ENCODE data around the gene KDM3A. TPM values are rescaled to one million over a fixed set of nuclear protein-coding genes. Genes with fewer than 3 reads are reported as not detected.
A peak's percentile ranks its signal among the peaks of the same experiment; 100 is the strongest.

The KDM3A gene
- total RNA-seq, 4 donors from 2014 or later: 39.9 to 62.1 (median 52.0) TPM

- Histone ChIP-seq H3K27ac (no peak overlapping the region), H3K4me3 (no peak overlapping the region), H3K4me1 (peaks cover 3 to 75% (median 35%) of the 10 kb centered on the region in 4 donors)
Measured at GRCh38 chr2:86446060-86446459, 4.9 kb downstream of the KDM3A start.

GRCh38 chr2:86453836-86454235 is 12.7 kb downstream of the KDM3A start:
- WGBS, 2 donors: 12 to 13% methylated on average over 2 of the region's 2 CpGs
- peak; percentile 28 to 70 for DNase-seq (ENCODE audit: low spot score in 2 of 2)

More at GRCh38 chr2:86446060-86446459, 4.9 kb downstream of the KDM3A start:
- WGBS, 2 donors: 92 to 98% methylated on average over 2 of the region's 2 CpGs
- Histone ChIP-seq H3K9me3 (no peaks in the 10 kb centered on the region), H3K36me3 (peaks cover 0 to 13% (median 2%) of the 10 kb centered on the region in 3 donors), H3K27me3 (no peaks in the 10 kb centered on the region)
- TF ChIP-seq EP300 (IDR thresholded peaks at IDR 0.05): no peak
- no peak for TF ChIP-seq CTCF (IDR thresholded peaks at IDR 0.05)
- TF ChIP-seq POLR2A (IDR thresholded peaks at IDR 0.05): no peak
- DNase-seq (ENCODE audit: low spot score in 2 of 2): no peak

GRCh38 chr2:86454238-86454637 is 13.1 kb downstream of the KDM3A start:
- no peak for DNase-seq (ENCODE audit: low spot score in 2 of 2)
- no peaks in the 10 kb centered on the region for H3K27me3 ChIP-seq
- no peaks in the 10 kb centered on the region for H3K9me3 ChIP-seq
- no peak overlapping the region for H3K4me3 ChIP-seq
- peaks cover 0 to 48% (median 21%) of the 10 kb centered on the region in 4 donors for H3K4me1 ChIP-seq
- peak overlapping the region in 3 of 4 donors; percentile 60 to 79 (median 75) for H3K27ac ChIP-seq
- no peak for TF ChIP-seq CTCF (IDR thresholded peaks at IDR 0.05)
- TF ChIP-seq POLR2A (IDR thresholded peaks at IDR 0.05): no peak
- TF ChIP-seq EP300 (IDR thresholded peaks at IDR 0.05): no peak
- peaks cover 0 to 78% (median 13%) of the 10 kb centered on the region in 3 donors for H3K36me3 ChIP-seq

More at GRCh38 chr2:86453836-86454235, 12.7 kb downstream of the KDM3A start:
- Histone ChIP-seq H3K9me3 (no peaks in the 10 kb centered on the region), H3K36me3 (peaks cover 0 to 74% (median 13%) of the 10 kb centered on the region in 3 donors), H3K4me3 (no peak overlapping the region), H3K27me3 (no peaks in the 10 kb centered on the region), H3K27ac (peak overlapping the region in 3 of 4 donors; percentile 60 to 79 (median 75)), H3K4me1 (peaks cover 0 to 52% (median 23%) of the 10 kb centered on the region in 4 donors)
- no peak for TF ChIP-seq POLR2A (IDR thresholded peaks at IDR 0.05)
- peak in 1 of 2 donors; percentile 27 for TF ChIP-seq EP300 (IDR thresholded peaks at IDR 0.05)
- TF ChIP-seq CTCF (IDR thresholded peaks at IDR 0.05): no peak

GRCh38 chr2:86455181-86455580 is 14.0 kb downstream of the KDM3A start:
- TF ChIP-seq POLR2A (IDR thresholded peaks at IDR 0.05) (no peak), CTCF (IDR thresholded peaks at IDR 0.05) (no peak)
- no peak for DNase-seq (ENCODE audit: low spot score in 2 of 2)
- peak overlapping the region in 2 of 4 donors; percentile 75 to 79 for H3K27ac ChIP-seq
- 96 to 98% methylated on average over 5 of the region's 5 CpGs for WGBS, 2 donors
- no peaks in the 10 kb centered on the region for H3K9me3 ChIP-seq
- H3K4me3 ChIP-seq: no peak overlapping the region
- H3K27me3 ChIP-seq: no peaks in the 10 kb centered on the region
- peaks cover 0 to 84% (median 13%) of the 10 kb centered on the region in 3 donors for H3K36me3 ChIP-seq
- H3K4me1 ChIP-seq: peaks cover 0 to 41% (median 18%) of the 10 kb centered on the region in 4 donors

GRCh38 chr2:86461042-86461743 is 20.0 kb downstream of the KDM3A start:
- Histone ChIP-seq H3K27ac (no peak overlapping the region), H3K4me1 (peaks cover 0 to 12% (median 0%) of the 10 kb centered on the region in 4 donors), H3K9me3 (no peaks in the 10 kb centered on the region), H3K4me3 (no peak overlapping the region), H3K27me3 (no peaks in the 10 kb centered on the region), H3K36me3 (peaks cover 0 to 98% (median 17%) of the 10 kb centered on the region in 3 donors)
- no peak for TF ChIP-seq POLR2A (IDR thresholded peaks at IDR 0.05)
- TF ChIP-seq EP300 (IDR thresholded peaks at IDR 0.05): no peak
- no peak for TF ChIP-seq CTCF (IDR thresholded peaks at IDR 0.05)
- DNase-seq (ENCODE audit: low spot score in 2 of 2): no peak
- 95 to 100% methylated on average over 3 of the region's 3 CpGs for WGBS, 2 donors
